ENCODE data around the gene C1RL. TPM values are rescaled to one million over a fixed set of nuclear protein-coding genes. Genes with fewer than 3 reads are reported as not detected.
"Not testable (repeated sequence)": the region's sequence is repeated elsewhere in the genome, so short reads cannot be mapped to it uniquely, and the experiment has no call there.

C1RL gene
- total RNA-seq, 1 donor from 2014 or later, result 80.5 TPM

DNA sequence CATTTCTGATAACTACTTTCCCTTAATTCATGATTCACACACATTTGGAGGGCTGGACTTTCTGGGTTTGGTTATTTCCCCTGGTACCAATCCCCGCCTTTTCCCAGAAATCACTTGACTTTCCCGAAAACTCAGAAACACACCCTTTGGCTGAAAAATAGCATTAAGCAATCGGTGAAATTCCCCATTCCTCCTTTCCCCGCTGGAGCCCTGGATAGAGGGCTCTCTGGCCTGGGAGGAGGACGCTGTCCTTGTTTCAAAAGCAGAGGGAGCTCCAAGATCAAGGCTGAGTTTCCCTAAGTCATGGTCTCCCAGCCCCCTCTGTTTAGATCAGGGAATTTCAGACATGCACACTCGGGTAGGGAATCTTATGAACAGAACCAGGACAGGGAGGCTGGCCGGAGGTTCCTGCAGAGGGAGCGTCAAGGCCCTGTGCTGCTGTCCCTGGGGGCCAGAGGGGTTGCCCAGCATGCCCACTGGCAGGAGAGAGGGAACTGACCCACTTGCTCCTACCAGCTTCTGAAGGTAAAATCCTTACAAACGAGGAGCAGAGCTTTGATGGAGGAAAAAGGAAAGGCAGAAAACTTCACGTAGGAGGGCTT, 48.6 kb downstream of the C1RL start, which contains the start of gene C1S:
C1S (plus strand) TSS at position 366 of the 602 bp plus-strand sequence. CDS start 1,195 bp downstream, outside the sequence.
- peak within 1 kb of the TSS; percentile 70 for H3K27ac ChIP-seq
- ATAC-seq (peak; percentile 95 to 97), DNase-seq (peak; percentile 48)
- H3K36me3 ChIP-seq, result peaks cover 15% of the 10 kb centered on the region
- H3K4me3 ChIP-seq, result peak within 1 kb of the TSS; percentile 50
- TF ChIP-seq, protein P1, sequence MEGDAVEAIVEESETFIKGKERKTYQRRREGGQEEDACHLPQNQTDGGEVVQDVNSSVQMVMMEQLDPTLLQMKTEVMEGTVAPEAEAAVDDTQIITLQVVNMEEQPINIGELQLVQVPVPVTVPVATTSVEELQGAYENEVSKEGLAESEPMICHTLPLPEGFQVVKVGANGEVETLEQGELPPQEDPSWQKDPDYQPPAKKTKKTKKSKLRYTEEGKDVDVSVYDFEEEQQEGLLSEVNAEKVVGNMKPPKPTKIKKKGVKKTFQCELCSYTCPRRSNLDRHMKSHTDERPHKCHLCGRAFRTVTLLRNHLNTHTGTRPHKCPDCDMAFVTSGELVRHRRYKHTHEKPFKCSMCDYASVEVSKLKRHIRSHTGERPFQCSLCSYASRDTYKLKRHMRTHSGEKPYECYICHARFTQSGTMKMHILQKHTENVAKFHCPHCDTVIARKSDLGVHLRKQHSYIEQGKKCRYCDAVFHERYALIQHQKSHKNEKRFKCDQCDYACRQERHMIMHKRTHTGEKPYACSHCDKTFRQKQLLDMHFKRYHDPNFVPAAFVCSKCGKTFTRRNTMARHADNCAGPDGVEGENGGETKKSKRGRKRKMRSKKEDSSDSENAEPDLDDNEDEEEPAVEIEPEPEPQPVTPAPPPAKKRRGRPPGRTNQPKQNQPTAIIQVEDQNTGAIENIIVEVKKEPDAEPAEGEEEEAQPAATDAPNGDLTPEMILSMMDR (IDR thresholded peaks at IDR 0.05), result peak; percentile 70
- no peaks in the 10 kb centered on the region for H3K27me3 ChIP-seq (ENCODE audit: low read depth)
- H3K4me1 ChIP-seq, result peaks cover 27% of the 10 kb centered on the region
- intact Hi-C loops (cut with DNase I), result no loop called here
- H3K9me3 ChIP-seq, result no peaks in the 10 kb centered on the region

DNA sequence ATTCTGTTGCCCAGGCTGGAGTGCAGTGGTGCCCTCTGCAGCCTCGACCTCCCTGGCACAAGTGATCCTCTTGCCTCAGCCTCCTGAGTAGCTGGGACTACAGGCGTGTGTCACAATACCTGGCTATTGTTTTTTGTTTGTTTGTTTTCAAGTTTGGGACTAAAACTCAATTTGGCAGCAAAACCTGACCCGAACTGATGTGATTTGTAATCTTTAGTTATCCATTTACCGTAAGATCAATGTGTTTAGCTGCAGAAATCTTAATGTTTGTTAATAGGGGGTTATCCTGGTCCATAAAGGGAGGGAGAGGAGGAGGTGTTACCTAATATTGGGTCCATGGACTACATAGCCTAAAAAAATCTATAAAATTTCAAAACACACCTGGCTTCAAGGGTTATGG, 49.2 kb downstream of the C1RL start:
- intact Hi-C loops (cut with DNase I), result no loop called here
- DNase-seq (no peak), ATAC-seq (peak in 1 of 2 donors; percentile 16)
- H3K4me3 ChIP-seq, result no peak overlapping the region
- no peaks in the 10 kb centered on the region for H3K9me3 ChIP-seq
- H3K27me3 ChIP-seq (ENCODE audit: low read depth), result no peaks in the 10 kb centered on the region
- peaks cover 27% of the 10 kb centered on the region for H3K4me1 ChIP-seq
- TF ChIP-seq, protein P1 (IDR thresholded peaks at IDR 0.05), result no peak
- H3K36me3 ChIP-seq, result peaks cover 10% of the 10 kb centered on the region
- H3K27ac ChIP-seq, result no peak overlapping the region

DNA sequence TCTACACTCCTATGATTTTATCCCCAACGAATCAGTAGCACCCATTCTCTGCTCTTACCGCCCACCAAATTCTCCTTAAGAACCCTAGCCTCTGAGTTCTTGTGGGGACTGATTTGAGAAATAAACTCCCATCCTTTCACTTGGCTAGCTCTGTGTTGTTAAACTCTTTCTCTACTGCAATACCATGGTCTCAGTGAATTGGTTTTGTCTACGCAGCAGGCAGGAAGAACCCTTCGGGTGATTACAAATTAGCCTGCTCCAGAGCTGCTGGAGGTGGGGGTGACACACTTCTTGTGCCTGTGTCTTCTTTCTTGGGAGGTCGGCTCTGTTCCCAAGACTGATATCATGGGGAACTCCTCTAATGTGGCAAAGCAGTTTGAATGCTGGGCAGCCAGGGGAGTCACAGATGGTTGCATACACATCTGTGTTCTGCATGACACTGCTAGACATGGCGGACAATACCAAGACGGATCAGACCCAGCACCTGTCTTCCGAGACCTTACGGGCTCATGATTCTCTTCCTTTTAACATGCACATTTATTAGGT, 50.1 kb downstream of the C1RL start:
- Histone ChIP-seq H3K4me3 (no peak overlapping the region), H3K4me1 (peaks cover 27% of the 10 kb centered on the region), H3K9me3 (no peaks in the 10 kb centered on the region), H3K27ac (no peak overlapping the region), H3K36me3 (peaks cover 10% of the 10 kb centered on the region), H3K27me3 (ENCODE audit: low read depth) (no peaks in the 10 kb centered on the region)
- DNase-seq (no peak), ATAC-seq (no peak)
- TF ChIP-seq, protein P1 (IDR thresholded peaks at IDR 0.05), result no peak
- intact Hi-C loops (cut with DNase I), result no loop called here

DNA sequence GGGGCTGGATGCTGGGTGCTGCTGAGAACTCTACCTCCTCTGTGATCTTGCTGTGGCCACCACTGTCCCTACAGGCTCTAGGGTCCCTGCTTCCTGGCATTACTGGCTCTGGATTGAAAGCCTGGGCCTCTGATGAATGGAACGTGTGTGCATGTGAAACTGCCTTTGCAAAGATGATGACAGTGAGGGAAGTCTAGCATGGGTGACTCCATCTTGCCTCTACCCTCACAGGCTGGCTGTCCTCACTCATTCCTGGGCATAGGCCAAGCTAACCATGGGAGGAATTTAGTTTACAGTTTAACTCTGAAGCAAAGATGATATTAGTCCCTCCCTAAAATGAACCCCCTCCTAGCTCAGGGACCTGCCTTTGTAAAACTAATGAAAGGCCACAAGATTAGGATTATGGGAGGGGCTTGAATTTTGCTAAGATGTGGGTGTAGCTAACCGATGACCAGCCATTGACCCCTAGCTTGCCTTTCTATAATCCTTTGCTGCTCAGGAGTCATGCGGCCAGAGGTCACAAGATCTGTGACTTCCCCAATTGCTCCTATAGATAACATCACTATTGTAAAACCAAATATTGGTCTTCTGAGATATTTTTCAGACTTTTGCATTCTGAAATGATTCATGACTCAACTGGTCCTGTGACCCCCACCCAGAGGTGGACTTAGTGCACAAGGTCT, 50.7 kb downstream of the C1RL start:
- no peaks in the 10 kb centered on the region for H3K27me3 ChIP-seq (ENCODE audit: low read depth)
- intact Hi-C loops (cut with DNase I), result no loop called here
- H3K4me3 ChIP-seq, result no peak overlapping the region
- H3K36me3 ChIP-seq, result peaks cover 4% of the 10 kb centered on the region
- no peaks in the 10 kb centered on the region for H3K9me3 ChIP-seq
- peaks cover 27% of the 10 kb centered on the region for H3K4me1 ChIP-seq
- no peak overlapping the region for H3K27ac ChIP-seq
- TF ChIP-seq, protein P1 (IDR thresholded peaks at IDR 0.05), result no peak
- ATAC-seq, result peak in 1 of 2 donors; percentile 43
- DNase-seq, result peak; percentile 55

DNA sequence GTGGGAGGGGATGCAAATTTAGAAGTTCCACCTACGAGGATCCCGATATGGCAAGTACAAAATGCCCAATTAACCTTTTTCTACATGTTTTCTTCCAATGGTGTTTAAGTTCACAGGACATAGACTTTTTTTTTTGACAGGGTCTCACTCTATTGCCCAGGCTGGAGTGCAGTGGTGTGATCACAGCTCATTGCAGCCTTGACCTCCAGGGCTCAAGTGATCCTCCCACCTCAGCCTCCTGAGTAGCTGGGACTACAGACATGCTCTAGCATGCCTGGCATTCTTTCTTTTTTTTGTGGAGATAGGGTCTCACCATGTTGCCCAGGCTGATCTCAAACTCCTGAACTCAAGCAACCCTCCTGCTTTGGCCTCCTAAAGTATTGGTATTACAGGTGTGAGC, 53.3 kb downstream of the C1RL start:
- H3K27ac ChIP-seq; H3K36me3 ChIP-seq; ATAC-seq; H3K27me3 ChIP-seq (ENCODE audit: low read depth); H3K4me3 ChIP-seq; intact Hi-C loops (cut with DNase I); H3K9me3 ChIP-seq; DNase-seq: not testable (repeated sequence)
- H3K4me1 ChIP-seq, result peaks cover 20% of the 10 kb centered on the region

DNA sequence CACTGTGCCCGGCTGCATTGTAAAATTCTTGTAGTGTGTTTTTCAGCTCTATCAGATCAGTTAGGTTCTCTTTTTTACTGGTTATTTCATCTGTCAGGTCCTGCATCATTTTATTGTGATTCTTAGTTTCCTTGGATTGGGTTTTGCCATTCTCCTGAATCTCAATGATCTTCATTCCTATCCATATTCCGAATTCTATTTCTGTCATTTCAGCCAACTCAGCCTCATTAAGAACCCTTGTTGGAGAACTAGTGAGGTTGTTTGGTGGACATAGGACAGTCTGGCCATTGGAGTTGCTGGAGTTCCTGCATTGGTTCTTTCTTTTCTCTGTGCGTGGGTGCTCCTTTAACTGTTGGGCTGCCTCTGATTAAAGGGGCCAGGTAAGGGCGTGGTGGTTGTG, 54.1 kb downstream of the C1RL start:
- H3K4me1 ChIP-seq, result peaks cover 13% of the 10 kb centered on the region
- no peak overlapping the region for H3K27ac ChIP-seq
- TF ChIP-seq, protein P1 (IDR thresholded peaks at IDR 0.05), result no peak
- H3K27me3 ChIP-seq (ENCODE audit: low read depth), result no peaks in the 10 kb centered on the region
- H3K36me3 ChIP-seq, result no peaks in the 10 kb centered on the region
- DNase-seq (no peak), ATAC-seq (no peak)
- no peaks in the 10 kb centered on the region for H3K9me3 ChIP-seq
- intact Hi-C loops (cut with DNase I), result no loop called here
- no peak overlapping the region for H3K4me3 ChIP-seq

DNA sequence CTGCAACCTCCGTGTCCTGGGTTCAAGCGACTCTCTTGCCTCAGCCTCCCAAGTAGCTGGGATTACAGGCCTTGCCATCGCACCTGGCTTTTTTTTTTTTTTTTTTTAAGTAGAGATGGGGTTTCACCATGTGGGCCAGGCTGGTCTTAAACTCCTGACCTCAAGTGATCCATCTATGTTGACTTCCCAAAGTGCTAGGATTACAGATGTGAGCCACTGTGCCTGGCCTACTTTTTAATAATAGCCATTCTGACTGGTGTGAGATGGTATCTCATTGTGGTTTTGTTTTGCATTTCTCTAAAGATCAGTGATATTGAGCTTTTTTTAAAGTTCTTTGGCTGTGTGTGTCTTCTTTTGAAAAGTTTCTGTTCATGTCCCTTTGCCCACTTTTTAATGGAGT, 59.0 kb downstream of the C1RL start:
- DNase-seq; H3K4me1 ChIP-seq; ATAC-seq; H3K9me3 ChIP-seq; H3K27me3 ChIP-seq (ENCODE audit: low read depth); H3K27ac ChIP-seq; intact Hi-C loops (cut with DNase I); H3K36me3 ChIP-seq; H3K4me3 ChIP-seq: not testable (repeated sequence)

DNA sequence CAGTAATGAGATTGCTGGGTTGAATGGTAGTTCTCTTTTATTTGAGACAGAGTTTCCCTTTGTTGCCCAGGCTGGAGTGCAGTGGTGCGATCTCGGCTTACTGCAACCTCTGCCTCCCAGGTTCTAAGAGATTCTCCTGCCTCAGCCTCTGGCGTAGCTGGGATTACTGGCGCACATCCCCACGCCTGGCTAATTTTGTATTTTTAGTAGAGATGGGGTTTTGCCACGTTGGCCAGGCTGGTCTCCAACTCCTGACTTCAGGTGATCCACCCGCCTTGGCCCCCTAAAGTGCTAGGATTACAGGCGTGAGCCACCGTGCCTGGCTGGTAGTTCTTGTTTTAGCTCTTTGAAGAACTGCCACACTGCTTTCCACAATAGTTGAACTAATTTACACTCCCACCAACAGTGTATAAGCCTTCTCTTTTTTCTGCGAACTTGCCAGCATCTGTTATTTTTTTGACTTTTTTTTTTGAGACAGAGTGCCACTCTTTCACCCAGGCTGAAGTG, 59.5 kb downstream of the C1RL start:
- H3K36me3 ChIP-seq; H3K27ac ChIP-seq; H3K9me3 ChIP-seq; DNase-seq; ATAC-seq; H3K27me3 ChIP-seq (ENCODE audit: low read depth); H3K4me3 ChIP-seq; H3K4me1 ChIP-seq; intact Hi-C loops (cut with DNase I): not testable (repeated sequence)
